ENCODE results near the gene POLR1F. TPM values are rescaled to one million over a fixed set of nuclear protein-coding genes. Genes with fewer than 3 reads are reported as not detected.

POLR1F gene
- total RNA-seq, 1 experiment from 2014 or later, result 22.3 TPM

- TF ChIP-seq ZNF263 (CRISPR knock-in tag; IDR thresholded peaks at IDR 0.05; ENCODE audit: low read depth) (no peak), ATF1 (CRISPR knock-in tag; IDR thresholded peaks at IDR 0.05) (no peak)
Measured at GRCh38 chr7:19747740-19748339, 39.0 kb upstream of the POLR1F start (continued).

DNA sequence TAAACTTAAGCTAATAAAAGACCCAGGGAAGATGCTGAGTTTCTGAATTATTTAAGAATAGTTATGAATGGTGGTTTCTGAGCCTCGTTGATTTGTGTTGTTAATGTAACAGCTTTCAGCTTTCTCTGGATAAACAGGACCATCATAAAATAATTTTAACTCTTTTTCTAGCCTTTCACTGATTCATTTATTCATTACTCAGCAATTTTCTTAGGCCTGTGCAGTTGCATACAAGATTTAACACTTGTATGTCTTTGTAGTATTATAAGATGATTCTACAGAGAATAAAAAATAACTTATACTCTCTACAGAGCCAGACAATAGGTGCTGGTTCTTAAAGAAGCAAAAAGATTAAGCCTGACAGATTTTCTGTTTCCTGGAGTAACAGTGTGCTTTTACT is 35.2 kb upstream of the POLR1F start:
- POLR2A ChIA-PET, result no interaction called here
- Mint-ChIP-seq H3K27me3 (ENCODE audit: low read depth) (no peaks in the 10 kb centered on the region), H3K4me1 (no peaks in the 10 kb centered on the region), H3K27ac (no peak overlapping the region), H3K4me3 (no peak overlapping the region), H3K9me3 (no peaks in the 10 kb centered on the region), H3K36me3 (no peaks in the 10 kb centered on the region)
- no peak for DNase-seq (ENCODE audit: low spot score)
- TF ChIP-seq CBFB (CRISPR knock-in tag; IDR thresholded peaks at IDR 0.05; ENCODE audit: low read depth), result no peak
- TF ChIP-seq TEAD1 (CRISPR knock-in tag; IDR thresholded peaks at IDR 0.05), result no peak
- TF ChIP-seq ZNF263 (CRISPR knock-in tag; IDR thresholded peaks at IDR 0.05; ENCODE audit: low read depth), result no peak
- TF ChIP-seq, protein P1, sequence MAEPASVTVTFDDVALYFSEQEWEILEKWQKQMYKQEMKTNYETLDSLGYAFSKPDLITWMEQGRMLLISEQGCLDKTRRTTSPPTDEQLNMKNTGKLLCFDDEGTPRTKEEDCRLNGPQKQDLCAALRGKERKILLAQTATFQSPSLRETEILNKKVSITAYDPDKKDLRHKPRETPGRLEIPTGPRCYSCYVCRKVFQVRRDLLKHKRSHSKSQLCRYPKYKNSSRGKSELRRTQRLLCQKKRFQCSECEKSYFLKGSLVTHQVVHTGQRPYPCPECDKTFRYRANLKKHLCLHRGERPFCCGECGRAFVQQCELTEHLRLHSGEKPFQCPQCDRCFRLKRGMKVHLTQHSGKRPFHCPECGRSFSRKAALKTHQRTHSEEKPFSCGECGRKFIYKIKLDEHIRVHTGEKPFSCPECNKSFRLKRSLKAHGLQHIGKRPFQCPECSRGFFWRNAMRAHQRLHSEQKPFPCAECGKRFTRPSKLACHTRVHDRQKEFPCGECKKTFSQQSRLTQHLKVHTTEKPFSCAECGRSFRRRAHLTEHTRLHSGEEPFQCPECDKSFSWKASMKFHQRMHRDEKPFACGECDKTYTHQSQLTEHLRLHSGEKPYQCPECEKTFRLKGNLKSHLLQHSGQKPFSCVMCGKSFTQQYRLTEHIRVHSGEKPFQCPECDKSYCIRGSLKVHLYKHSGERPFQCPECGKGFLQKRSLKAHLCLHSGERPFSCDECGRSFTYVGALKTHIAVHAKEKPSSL (CRISPR knock-in tag; conservative IDR thresholded peaks at IDR 0.05), result no peak
- no peak for TF ChIP-seq ZBTB43 (CRISPR knock-in tag; IDR thresholded peaks at IDR 0.05)
- TF ChIP-seq, protein P2, sequence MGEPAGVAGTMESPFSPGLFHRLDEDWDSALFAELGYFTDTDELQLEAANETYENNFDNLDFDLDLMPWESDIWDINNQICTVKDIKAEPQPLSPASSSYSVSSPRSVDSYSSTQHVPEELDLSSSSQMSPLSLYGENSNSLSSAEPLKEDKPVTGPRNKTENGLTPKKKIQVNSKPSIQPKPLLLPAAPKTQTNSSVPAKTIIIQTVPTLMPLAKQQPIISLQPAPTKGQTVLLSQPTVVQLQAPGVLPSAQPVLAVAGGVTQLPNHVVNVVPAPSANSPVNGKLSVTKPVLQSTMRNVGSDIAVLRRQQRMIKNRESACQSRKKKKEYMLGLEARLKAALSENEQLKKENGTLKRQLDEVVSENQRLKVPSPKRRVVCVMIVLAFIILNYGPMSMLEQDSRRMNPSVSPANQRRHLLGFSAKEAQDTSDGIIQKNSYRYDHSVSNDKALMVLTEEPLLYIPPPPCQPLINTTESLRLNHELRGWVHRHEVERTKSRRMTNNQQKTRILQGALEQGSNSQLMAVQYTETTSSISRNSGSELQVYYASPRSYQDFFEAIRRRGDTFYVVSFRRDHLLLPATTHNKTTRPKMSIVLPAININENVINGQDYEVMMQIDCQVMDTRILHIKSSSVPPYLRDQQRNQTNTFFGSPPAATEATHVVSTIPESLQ (CRISPR knock-in tag; IDR thresholded peaks at IDR 0.05), result no peak
- TF ChIP-seq, protein P3, sequence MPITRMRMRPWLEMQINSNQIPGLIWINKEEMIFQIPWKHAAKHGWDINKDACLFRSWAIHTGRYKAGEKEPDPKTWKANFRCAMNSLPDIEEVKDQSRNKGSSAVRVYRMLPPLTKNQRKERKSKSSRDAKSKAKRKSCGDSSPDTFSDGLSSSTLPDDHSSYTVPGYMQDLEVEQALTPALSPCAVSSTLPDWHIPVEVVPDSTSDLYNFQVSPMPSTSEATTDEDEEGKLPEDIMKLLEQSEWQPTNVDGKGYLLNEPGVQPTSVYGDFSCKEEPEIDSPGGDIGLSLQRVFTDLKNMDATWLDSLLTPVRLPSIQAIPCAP (CRISPR knock-in tag; IDR thresholded peaks at IDR 0.05), result no peak
- TF ChIP-seq NFE2L1 (CRISPR knock-in tag; IDR thresholded peaks at IDR 0.05), result no peak
- no peak for TF ChIP-seq ZBTB21 (CRISPR knock-in tag; IDR thresholded peaks at IDR 0.05; ENCODE audit: borderline replicate concordance)
- TF ChIP-seq FOXP4 (CRISPR knock-in tag; IDR thresholded peaks at IDR 0.05), result no peak
- TF ChIP-seq, protein P4, sequence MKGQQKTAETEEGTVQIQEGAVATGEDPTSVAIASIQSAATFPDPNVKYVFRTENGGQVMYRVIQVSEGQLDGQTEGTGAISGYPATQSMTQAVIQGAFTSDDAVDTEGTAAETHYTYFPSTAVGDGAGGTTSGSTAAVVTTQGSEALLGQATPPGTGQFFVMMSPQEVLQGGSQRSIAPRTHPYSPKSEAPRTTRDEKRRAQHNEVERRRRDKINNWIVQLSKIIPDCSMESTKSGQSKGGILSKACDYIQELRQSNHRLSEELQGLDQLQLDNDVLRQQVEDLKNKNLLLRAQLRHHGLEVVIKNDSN (CRISPR knock-in tag; IDR thresholded peaks at IDR 0.05), result no peak
- TF ChIP-seq, protein P5, sequence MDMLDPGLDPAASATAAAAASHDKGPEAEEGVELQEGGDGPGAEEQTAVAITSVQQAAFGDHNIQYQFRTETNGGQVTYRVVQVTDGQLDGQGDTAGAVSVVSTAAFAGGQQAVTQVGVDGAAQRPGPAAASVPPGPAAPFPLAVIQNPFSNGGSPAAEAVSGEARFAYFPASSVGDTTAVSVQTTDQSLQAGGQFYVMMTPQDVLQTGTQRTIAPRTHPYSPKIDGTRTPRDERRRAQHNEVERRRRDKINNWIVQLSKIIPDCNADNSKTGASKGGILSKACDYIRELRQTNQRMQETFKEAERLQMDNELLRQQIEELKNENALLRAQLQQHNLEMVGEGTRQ (CRISPR knock-in tag; IDR thresholded peaks at IDR 0.05), result no peak
- no peak for TF ChIP-seq RORB (CRISPR knock-in tag; IDR thresholded peaks at IDR 0.05)
- CTCF ChIA-PET, result interaction anchor here (1.6 kb wide), 1 partner anchor 30 kb away, joined by 6 read pairs; no protein-coding TSS in a partner anchor
- ATAC-seq, result no peak

Data from WTC11 (cell line).